ENCODE data around the gene OR4P4.

Gene OR4P4

GRCh38 chr11:55634813-55635212 lies at the start of gene OR4P4:
OR4P4 (plus strand) TSS chr11:55635113.
- DNase-seq (ENCODE audit: low read depth in 2 of 2) = no peak

GRCh38 chr11:55607545-55607944 lies 27.4 kb upstream of the OR4P4 start, which contains the start of gene OR4C11:
OR4C11 (minus strand) TSS chr11:55607645; CDS start chr11:55604373, 3,272 bp downstream.
- no peak for DNase-seq (ENCODE audit: low read depth in 2 of 2)

- DNase-seq (ENCODE audit: low read depth in 2 of 2) = no peak
Observed at GRCh38 chr11:55624531-55624930, 10.4 kb upstream of the OR4P4 start.

GRCh38 chr11:55648027-55648426 lies 13.1 kb downstream of the OR4P4 start, which contains the start of gene OR4S2:
OR4S2 (plus strand) TSS chr11:55648327; CDS start chr11:55650904, 2,577 bp downstream.
- no peak for DNase-seq (ENCODE audit: low read depth in 2 of 2)

- DNase-seq (ENCODE audit: low read depth in 2 of 2) = no peak
Observed at GRCh38 chr11:55652560-55652959, 17.6 kb downstream of the OR4P4 start.

- DNase-seq (ENCODE audit: low read depth in 2 of 2) = no peak
Observed at GRCh38 chr11:55655096-55655495, 20.2 kb downstream of the OR4P4 start.

GRCh38 chr11:55658031-55658573 lies 23.2 kb downstream of the OR4P4 start:
- no peak for DNase-seq (ENCODE audit: low read depth in 2 of 2)

GRCh38 chr11:55658608-55659007 lies 23.7 kb downstream of the OR4P4 start:
- no peak for DNase-seq (ENCODE audit: low read depth in 2 of 2)

GRCh38 chr11:55661901-55662300 lies 27.0 kb downstream of the OR4P4 start, which contains the start of gene OR4C6:
OR4C6 (plus strand) TSS chr11:55662201; CDS start chr11:55665167, 2,966 bp downstream.
- no peak for DNase-seq (ENCODE audit: low read depth in 2 of 2)

GRCh38 chr11:55669376-55669775 lies 34.5 kb downstream of the OR4P4 start:
- no peak for DNase-seq (ENCODE audit: low read depth in 2 of 2)

GRCh38 chr11:55673860-55674259 lies 38.9 kb downstream of the OR4P4 start:
- no peak for DNase-seq (ENCODE audit: low read depth in 2 of 2)
